ENCODE data around the gene PODN.

PODN gene

DNA sequence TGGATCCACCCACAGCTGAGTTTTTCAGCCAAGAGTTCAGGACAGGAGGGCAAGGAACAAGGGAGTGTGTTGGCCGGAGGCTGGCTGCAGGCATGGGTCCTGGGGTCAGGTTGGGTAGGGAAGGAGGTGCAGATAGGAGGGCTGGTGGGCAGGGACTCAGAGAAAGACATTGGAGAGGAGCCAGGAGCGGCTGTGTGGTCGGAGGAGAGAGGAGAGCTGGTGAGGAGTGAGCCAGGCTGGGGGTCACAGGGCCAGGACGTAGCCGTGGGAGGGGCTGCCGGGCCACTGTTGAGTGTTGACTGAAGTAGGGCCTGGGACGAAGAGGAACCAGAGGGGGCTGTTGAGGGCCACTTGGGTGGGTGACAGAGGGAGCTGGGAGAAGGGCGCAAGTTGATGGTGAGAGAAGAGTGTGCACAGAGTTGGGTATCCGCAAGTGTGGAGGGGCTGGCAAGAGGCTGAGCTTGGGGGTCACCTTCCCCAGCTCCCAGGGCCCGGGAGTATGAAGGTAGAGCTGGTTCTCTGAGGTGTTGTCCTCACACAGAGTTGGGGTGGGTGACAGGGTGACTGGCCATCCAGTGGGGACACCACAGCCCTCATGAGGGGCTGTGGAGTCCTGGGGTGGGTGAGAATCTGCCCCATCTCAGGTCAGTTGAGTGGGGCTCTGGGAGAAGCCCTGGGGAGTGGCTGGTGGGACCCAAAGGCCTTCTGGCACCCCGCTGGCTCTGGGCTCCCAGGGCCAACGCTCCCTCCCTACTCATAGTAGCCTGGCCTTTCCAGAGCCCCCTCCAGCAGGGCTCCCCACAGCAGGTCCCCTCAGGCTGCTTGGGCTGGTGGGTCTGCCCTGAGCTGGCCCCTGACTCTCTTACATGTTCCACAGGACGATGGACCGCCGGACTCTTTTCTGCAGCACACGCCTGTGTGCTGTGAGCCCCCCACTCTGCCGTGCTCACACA, 21.9 kb downstream of the PODN start:
- H3K4me1 ChIP-seq: no peaks in the 10 kb centered on the region
- TF ChIP-seq, protein P1, sequence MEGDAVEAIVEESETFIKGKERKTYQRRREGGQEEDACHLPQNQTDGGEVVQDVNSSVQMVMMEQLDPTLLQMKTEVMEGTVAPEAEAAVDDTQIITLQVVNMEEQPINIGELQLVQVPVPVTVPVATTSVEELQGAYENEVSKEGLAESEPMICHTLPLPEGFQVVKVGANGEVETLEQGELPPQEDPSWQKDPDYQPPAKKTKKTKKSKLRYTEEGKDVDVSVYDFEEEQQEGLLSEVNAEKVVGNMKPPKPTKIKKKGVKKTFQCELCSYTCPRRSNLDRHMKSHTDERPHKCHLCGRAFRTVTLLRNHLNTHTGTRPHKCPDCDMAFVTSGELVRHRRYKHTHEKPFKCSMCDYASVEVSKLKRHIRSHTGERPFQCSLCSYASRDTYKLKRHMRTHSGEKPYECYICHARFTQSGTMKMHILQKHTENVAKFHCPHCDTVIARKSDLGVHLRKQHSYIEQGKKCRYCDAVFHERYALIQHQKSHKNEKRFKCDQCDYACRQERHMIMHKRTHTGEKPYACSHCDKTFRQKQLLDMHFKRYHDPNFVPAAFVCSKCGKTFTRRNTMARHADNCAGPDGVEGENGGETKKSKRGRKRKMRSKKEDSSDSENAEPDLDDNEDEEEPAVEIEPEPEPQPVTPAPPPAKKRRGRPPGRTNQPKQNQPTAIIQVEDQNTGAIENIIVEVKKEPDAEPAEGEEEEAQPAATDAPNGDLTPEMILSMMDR (IDR thresholded peaks at IDR 0.05; ENCODE audit: low read depth, low read length): no peak
- H3K36me3 ChIP-seq: no peaks in the 10 kb centered on the region
- DNase-seq: no peak
- H3K27me3 ChIP-seq: no peaks in the 10 kb centered on the region
- H3K4me3 ChIP-seq (ENCODE audit: low read depth, low read length): no peak overlapping the region
- no peaks in the 10 kb centered on the region for H3K9me3 ChIP-seq

DNA sequence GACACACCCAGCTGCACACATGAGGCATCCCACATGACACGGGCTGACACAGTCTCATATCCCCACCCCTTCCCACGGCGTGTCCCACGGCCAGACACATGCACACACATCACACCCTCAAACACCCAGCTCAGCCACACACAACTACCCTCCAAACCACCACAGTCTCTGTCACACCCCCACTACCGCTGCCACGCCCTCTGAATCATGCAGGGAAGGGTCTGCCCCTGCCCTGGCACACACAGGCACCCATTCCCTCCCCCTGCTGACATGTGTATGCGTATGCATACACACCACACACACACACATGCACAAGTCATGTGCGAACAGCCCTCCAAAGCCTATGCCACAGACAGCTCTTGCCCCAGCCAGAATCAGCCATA, 22.6 kb downstream of the PODN start:
- H3K9me3 ChIP-seq: no peaks in the 10 kb centered on the region
- no peaks in the 10 kb centered on the region for H3K27me3 ChIP-seq
- H3K4me3 ChIP-seq (ENCODE audit: low read depth, low read length): no peak overlapping the region
- no peaks in the 10 kb centered on the region for H3K4me1 ChIP-seq
- DNase-seq: no peak
- no peaks in the 10 kb centered on the region for H3K36me3 ChIP-seq
- TF ChIP-seq, protein P1 (IDR thresholded peaks at IDR 0.05; ENCODE audit: low read depth, low read length): no peak

DNA sequence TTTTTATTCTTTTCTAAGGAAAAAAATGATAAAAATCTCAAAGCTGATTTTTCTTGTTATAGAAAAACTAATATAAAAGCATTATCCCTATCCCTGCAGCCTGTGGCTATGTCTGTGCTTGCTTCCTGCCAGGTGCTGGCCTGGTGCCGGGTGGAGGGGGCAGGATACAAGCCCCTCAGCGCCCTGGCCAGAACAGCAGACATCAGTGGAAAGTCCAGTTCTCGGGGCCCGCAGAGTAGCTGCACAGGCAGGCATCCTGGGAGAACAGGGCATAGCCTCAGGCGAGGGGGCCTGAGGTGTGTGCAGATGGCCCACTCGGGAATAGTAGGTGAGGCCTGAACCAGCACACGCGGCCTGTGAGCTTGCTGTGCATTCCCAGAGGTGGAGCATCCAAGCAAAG, 23.4 kb downstream of the PODN start:
- TF ChIP-seq, protein P1 (IDR thresholded peaks at IDR 0.05; ENCODE audit: low read depth, low read length): no peak
- no peak for DNase-seq
- no peaks in the 10 kb centered on the region for H3K4me1 ChIP-seq
- H3K9me3 ChIP-seq: no peaks in the 10 kb centered on the region
- H3K27me3 ChIP-seq: no peaks in the 10 kb centered on the region
- H3K36me3 ChIP-seq: no peaks in the 10 kb centered on the region
- no peak overlapping the region for H3K4me3 ChIP-seq (ENCODE audit: low read depth, low read length)

DNA sequence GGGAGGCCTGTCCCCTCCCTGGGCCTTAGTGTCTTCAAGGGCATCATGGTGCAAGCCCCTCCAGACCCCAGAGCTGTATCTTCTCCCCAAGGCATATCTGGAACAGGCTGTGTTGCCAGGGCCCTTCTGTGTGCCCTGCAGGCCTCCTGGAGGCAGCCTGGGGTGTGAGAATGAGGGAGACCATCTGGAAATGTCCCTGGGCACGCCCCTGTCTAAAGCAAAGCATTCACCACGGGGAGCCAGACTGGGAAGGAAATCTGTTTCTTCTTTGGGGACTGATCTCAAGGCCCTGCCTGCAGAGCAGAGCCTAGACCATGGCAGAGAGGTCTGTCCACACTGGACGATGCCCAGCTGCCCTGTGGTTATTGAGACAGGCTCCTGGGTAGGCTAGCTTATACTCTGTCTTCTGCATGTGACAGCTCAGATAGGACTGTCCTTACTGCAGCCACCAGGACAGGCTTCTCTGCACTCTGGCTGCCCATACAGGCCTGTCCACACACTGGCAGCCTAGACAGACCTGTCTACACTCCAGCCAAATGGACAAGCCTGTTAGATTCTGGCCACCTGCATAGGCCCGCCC, 24.6 kb downstream of the PODN start:
- H3K4me3 ChIP-seq (ENCODE audit: low read depth, low read length): no peak overlapping the region
- no peaks in the 10 kb centered on the region for H3K27me3 ChIP-seq
- no peaks in the 10 kb centered on the region for H3K9me3 ChIP-seq
- no peaks in the 10 kb centered on the region for H3K4me1 ChIP-seq
- DNase-seq: no peak
- TF ChIP-seq, protein P1 (IDR thresholded peaks at IDR 0.05; ENCODE audit: low read depth, low read length): no peak
- no peaks in the 10 kb centered on the region for H3K36me3 ChIP-seq

DNA sequence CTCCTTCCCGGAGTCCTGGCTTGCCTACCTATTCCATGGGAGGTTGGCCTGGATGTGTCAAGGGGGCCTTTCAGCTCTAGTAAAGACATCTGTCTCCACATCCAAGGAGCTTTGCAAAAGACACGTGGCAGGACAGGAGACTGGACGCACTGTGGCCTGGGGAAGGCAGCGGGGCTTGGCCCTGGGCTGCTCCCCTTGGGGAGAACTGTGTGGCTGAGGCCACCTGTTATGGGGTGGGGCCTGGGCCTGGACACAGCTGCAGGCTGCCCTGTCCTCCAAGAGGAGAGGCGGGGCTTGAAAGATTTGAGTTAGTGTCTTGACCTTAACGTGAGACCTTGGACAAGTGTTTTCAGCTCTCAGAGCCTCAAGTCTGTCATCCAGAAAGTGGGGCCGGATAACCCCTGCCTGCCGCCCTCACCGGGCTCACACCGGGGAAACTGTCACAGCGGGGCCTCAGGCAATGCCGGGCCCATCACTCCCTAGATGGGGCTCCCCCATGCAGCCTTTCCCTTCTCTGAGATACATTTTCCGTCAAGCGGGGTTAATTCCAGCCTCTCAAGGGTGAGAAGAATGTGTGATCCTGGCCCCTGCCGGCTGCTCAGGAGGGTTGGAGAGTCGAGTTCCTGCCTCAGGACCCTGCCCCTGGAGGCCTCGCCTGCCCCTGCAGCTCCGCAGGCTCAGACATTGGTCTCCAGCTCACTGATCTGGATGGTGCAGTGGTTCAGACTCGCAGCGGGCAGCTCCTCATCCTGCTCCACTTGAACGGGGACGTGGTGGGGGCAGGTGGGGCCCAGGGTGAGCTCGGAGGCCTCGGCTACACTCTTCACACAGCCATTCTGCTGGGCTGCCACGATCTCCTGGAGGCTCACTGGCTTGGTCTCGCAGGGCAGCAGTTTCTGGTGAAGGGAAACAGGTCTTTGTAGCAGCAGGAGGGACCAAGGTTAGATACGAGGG, 25.6 kb downstream of the PODN start:
- Histone ChIP-seq H3K4me1 (no peaks in the 10 kb centered on the region), H3K36me3 (no peaks in the 10 kb centered on the region), H3K27me3 (no peaks in the 10 kb centered on the region), H3K4me3 (ENCODE audit: low read depth, low read length) (no peak overlapping the region), H3K9me3 (no peaks in the 10 kb centered on the region)
- TF ChIP-seq, protein P1 (IDR thresholded peaks at IDR 0.05; ENCODE audit: low read depth, low read length): no peak
- no peak for DNase-seq
